ENCODE results near the gene TEX9. TPM values are rescaled to one million over a fixed set of nuclear protein-coding genes. Genes with fewer than 3 reads are reported as not detected.
A peak's percentile ranks its signal among the peaks of the same experiment; 100 is the strongest.
"Not testable (repeated sequence)": the region's sequence is repeated elsewhere in the genome, so short reads cannot be mapped to it uniquely, and the experiment has no call there.

Gene TEX9
- total RNA-seq, 1 donor from 2014 or later: 6.1 TPM

GRCh38 chr15:56411122-56411749, 46.0 kb downstream of the TEX9 start:
- no peak overlapping the region for H3K27ac Mint-ChIP-seq (ENCODE audit: unreplicated experiment)
- H3K9me3 Mint-ChIP-seq (ENCODE audit: unreplicated experiment): no peaks in the 10 kb centered on the region
- no peak for TF ChIP-seq CTCF (IDR thresholded peaks at IDR 0.05; ENCODE audit: partially characterized antibody, unreplicated experiment)
- peaks cover 8% of the 10 kb centered on the region for H3K4me1 Mint-ChIP-seq (ENCODE audit: low read depth, unreplicated experiment)
- H3K4me3 Mint-ChIP-seq (ENCODE audit: unreplicated experiment): no peak overlapping the region
- DNase-seq: no peak
- H3K27me3 Mint-ChIP-seq (ENCODE audit: unreplicated experiment): no peaks in the 10 kb centered on the region
- H3K36me3 Mint-ChIP-seq (ENCODE audit: unreplicated experiment): no peaks in the 10 kb centered on the region

GRCh38 chr15:56413114-56413733, 48.0 kb downstream of the TEX9 start:
- H3K27ac Mint-ChIP-seq (ENCODE audit: unreplicated experiment); H3K9me3 Mint-ChIP-seq (ENCODE audit: unreplicated experiment); H3K4me1 Mint-ChIP-seq (ENCODE audit: low read depth, unreplicated experiment); DNase-seq; H3K4me3 Mint-ChIP-seq (ENCODE audit: unreplicated experiment); H3K27me3 Mint-ChIP-seq (ENCODE audit: unreplicated experiment); H3K36me3 Mint-ChIP-seq (ENCODE audit: unreplicated experiment): not testable (repeated sequence)

- H3K36me3 Mint-ChIP-seq (ENCODE audit: unreplicated experiment): peaks cover 5% of the 10 kb centered on the region
- H3K4me1 Mint-ChIP-seq (ENCODE audit: low read depth, unreplicated experiment): no peaks in the 10 kb centered on the region
- H3K27ac Mint-ChIP-seq (ENCODE audit: unreplicated experiment): no peak overlapping the region
- H3K4me3 Mint-ChIP-seq (ENCODE audit: unreplicated experiment): no peak overlapping the region
- H3K9me3 Mint-ChIP-seq (ENCODE audit: unreplicated experiment): peaks cover 2% of the 10 kb centered on the region
- no peaks in the 10 kb centered on the region for H3K27me3 Mint-ChIP-seq (ENCODE audit: unreplicated experiment)
- DNase-seq: no peak
- no peak for TF ChIP-seq CTCF (IDR thresholded peaks at IDR 0.05; ENCODE audit: partially characterized antibody, unreplicated experiment)
Measured at GRCh38 chr15:56425276-56425675, 60.0 kb downstream of the TEX9 start.

- no peak for TF ChIP-seq CTCF (IDR thresholded peaks at IDR 0.05; ENCODE audit: partially characterized antibody, unreplicated experiment)
- no peak overlapping the region for H3K4me3 Mint-ChIP-seq (ENCODE audit: unreplicated experiment)
- DNase-seq: no peak
- H3K36me3 Mint-ChIP-seq (ENCODE audit: unreplicated experiment): peaks cover 5% of the 10 kb centered on the region
- H3K27ac Mint-ChIP-seq (ENCODE audit: unreplicated experiment): no peak overlapping the region
- H3K27me3 Mint-ChIP-seq (ENCODE audit: unreplicated experiment): no peaks in the 10 kb centered on the region
- no peaks in the 10 kb centered on the region for H3K4me1 Mint-ChIP-seq (ENCODE audit: low read depth, unreplicated experiment)
- H3K9me3 Mint-ChIP-seq (ENCODE audit: unreplicated experiment): peaks cover 2% of the 10 kb centered on the region
Measured at GRCh38 chr15:56425976-56426375, 60.8 kb downstream of the TEX9 start.

GRCh38 chr15:56428821-56429458, 63.7 kb downstream of the TEX9 start:
- Mint-ChIP-seq H3K36me3 (ENCODE audit: unreplicated experiment) (peaks cover 5% of the 10 kb centered on the region), H3K4me3 (ENCODE audit: unreplicated experiment) (no peak overlapping the region), H3K4me1 (ENCODE audit: low read depth, unreplicated experiment) (no peaks in the 10 kb centered on the region), H3K27me3 (ENCODE audit: unreplicated experiment) (no peaks in the 10 kb centered on the region), H3K9me3 (ENCODE audit: unreplicated experiment) (peaks cover 2% of the 10 kb centered on the region), H3K27ac (ENCODE audit: unreplicated experiment) (no peak overlapping the region)
- peak; percentile 55 for TF ChIP-seq CTCF (IDR thresholded peaks at IDR 0.05; ENCODE audit: partially characterized antibody, unreplicated experiment)
- DNase-seq: no peak

Measured in glutamatergic neuron (in vitro differentiated cells).